HepG2 (cell line): ENCODE results near the gene AP2A2. TPM values are rescaled to one million over a fixed set of nuclear protein-coding genes. Genes with fewer than 3 reads are reported as not detected.

Source experiments
- ATAC-seq: fragments of 200-7000 bp; cut with Tn5 transposase; 3 replicates; pipeline ENCODE4 v1.9.1; 2020; ENCODE audit warnings: mild to moderate bottlenecking, moderate library complexity
- BruUV-seq: library from RNA; stranded (reverse); fragments of 400-500 nt; replicated peaks from 2 replicates; lab custom pipeline; 2021; lab: Mats Ljungman, UMichigan
- CTCF ChIA-PET: fragments of 300-600 bp; formaldehyde crosslinking; extraction: SDS; loops from one replicate; lab custom pipeline; 2021; ENCODE audit warnings: low total read pairs, inconsistent platforms, low intra/inter-chr PET ratio; lab: Yijun Ruan, JAX
- POLR2A ChIA-PET: fragments of 350-600 bp; sonication (Branson Sonifier 250); formaldehyde crosslinking; loops from one replicate; lab custom pipeline; 2020; ENCODE audit warnings: antibody characterized with exemption, inconsistent platforms; lab: Yijun Ruan, JAX
- DNase-seq: peaks from one replicate; pipeline ENCODE4 v3.0.0-alpha.2; 2015; ENCODE audit warnings: low spot score
- FAIRE-seq: peaks from 3 replicates; lab custom pipeline; 2011; peaks lifted over from hg19 to GRCh38; lab: Jason Lieb, UNC
- H2AFZ ChIP-seq: one replicate; pipeline ENCODE4 v1.6.1; 2011; ENCODE audit warnings: low read length, inconsistent platforms
- H3K27ac ChIP-seq: fragments of 300-600 bp; 3 replicates; pipeline ENCODE4 v1.8.0; 2011; ENCODE audit warnings: mixed run types, mild to moderate bottlenecking, mixed read lengths, low read length, inconsistent platforms; ENCODE audit not compliant: insufficient read depth; ENCODE audit errors: extremely low read length
- H3K27me3 ChIP-seq, 2 experiments: fragments of 200-600 bp in 1 of 2; 2 replicates in 1 of 2; 3 replicates in 1 of 2; pipeline versions ENCODE4 v1.6.0 to v1.8.0; 2011; ENCODE audit warnings: low read length in 2 of 2, mild to moderate bottlenecking in 2 of 2, moderate library complexity in 2 of 2, inconsistent platforms in 1 of 2; ENCODE audit not compliant: insufficient read depth in 2 of 2, control insufficient read depth in 1 of 2
- H3K36me3 ChIP-seq, 2 experiments: fragments of 200-600 bp in 1 of 2; replicated peaks in 1 of 2; 2 replicates in 1 of 2; 3 replicates in 1 of 2; pipeline versions ENCODE4 v1.5.1 to v1.8.0; 2011; ENCODE audit warnings: low read length in 2 of 2, inconsistent platforms in 1 of 2; ENCODE audit not compliant: insufficient read depth in 2 of 2, control insufficient read depth in 1 of 2
- H3K4me1 ChIP-seq: 2 replicates; pipeline ENCODE4 v1.5.1; 2012; ENCODE audit warnings: low read length, inconsistent platforms; ENCODE audit not compliant: insufficient read depth
- H3K4me2 ChIP-seq: 2 replicates; pipeline ENCODE4 v1.6.0; 2011; ENCODE audit warnings: low read depth, low read length, inconsistent platforms
- H3K4me3 ChIP-seq, 3 experiments: fragments of 200-600 bp in 1 of 3; sonication (generic), shearing (Covaris generic) in 1 of 3; replicated peaks in 1 of 3; 2 replicates each; pipeline ENCODE4 v1.5.1; 2011 to 2016; ENCODE audit warnings: low read length in 3 of 3, inconsistent platforms in 2 of 3, low read depth in 2 of 3, mild to moderate bottlenecking in 2 of 3, control low read depth in 1 of 3, mixed read lengths in 1 of 3; ENCODE audit not compliant: insufficient read depth in 1 of 3
- H3K79me2 ChIP-seq: one replicate; pipeline ENCODE4 v1.6.1; 2011; ENCODE audit warnings: low read length, inconsistent platforms; ENCODE audit not compliant: insufficient read depth
- H3K9ac ChIP-seq: 2 replicates; pipeline ENCODE4 v1.6.0; 2011; ENCODE audit warnings: mild to moderate bottlenecking, low read depth, low read length, inconsistent platforms; ENCODE audit not compliant: insufficient read depth
- H3K9me3 ChIP-seq: 2 replicates; pipeline ENCODE4 v1.5.1; 2012; ENCODE audit warnings: mild to moderate bottlenecking, low read length
- H4K20me1 ChIP-seq: 2 replicates; pipeline ENCODE4 v1.6.0; 2011; ENCODE audit warnings: inconsistent platforms, mild to moderate bottlenecking, low read length, moderate library complexity; ENCODE audit not compliant: insufficient read depth
- CENPBD1 ChIP-seq: sonication (generic); formaldehyde crosslinking; IDR thresholded peaks from 2 replicates; pipeline ENCODE4 v1.8.0; 2022; ENCODE audit warnings: missing genetic modification reagents, low read depth, mild to moderate bottlenecking, borderline replicate concordance
- ETS1 ChIP-seq: sonication (generic); formaldehyde crosslinking; IDR thresholded peaks from 2 replicates; pipeline ENCODE4 v1.4.0; 2020; ENCODE audit warnings: missing genetic modification reagents
- FUBP1 ChIP-seq: sonication (generic); formaldehyde crosslinking; IDR thresholded peaks from 2 replicates; pipeline ENCODE4 v1.5.1; 2020; ENCODE audit warnings: missing genetic modification reagents, mild to moderate bottlenecking, borderline replicate concordance
- HMG20A ChIP-seq: IDR thresholded peaks from 2 replicates; pipeline ENCODE4 v1.6.1; 2016; ENCODE audit warnings: borderline replicate concordance
- HNF1B ChIP-seq: sonication (generic); formaldehyde crosslinking; IDR thresholded peaks from 2 replicates; pipeline ENCODE4 v1.5.1; 2020; ENCODE audit warnings: mild to moderate bottlenecking, moderate library complexity, missing genetic modification reagents
- MIXL1 ChIP-seq: IDR thresholded peaks from 2 replicates; pipeline ENCODE4 v1.6.1; 2016
- NR2F6 ChIP-seq, 2 experiments: IDR thresholded peaks; 2 replicates each; pipeline ENCODE4 v1.6.1; 2016; ENCODE audit warnings: antibody characterized with exemption in 1 of 2, mild to moderate bottlenecking in 1 of 2
- POGK ChIP-seq: sonication (generic); formaldehyde crosslinking; conservative IDR thresholded peaks from 2 replicates; pipeline ENCODE4 v1.8.0; 2022; ENCODE audit warnings: mild to moderate bottlenecking, moderate library complexity, missing genetic modification reagents
- POLR2AphosphoS2 ChIP-seq: IDR thresholded peaks from 2 replicates; pipeline ENCODE4 v1.6.1; 2011; ENCODE audit warnings: low read depth, low read length, improper control_type of control experiment
- RFX1 ChIP-seq: fragments of 450-650 bp; IDR thresholded peaks from 2 replicates; pipeline ENCODE4 v1.6.1; 2017
- SPEN ChIP-seq: sonication (generic); formaldehyde crosslinking; IDR thresholded peaks from 2 replicates; pipeline ENCODE4 v1.5.1; 2020; ENCODE audit warnings: low read depth, mild to moderate bottlenecking, missing genetic modification reagents
- SRY ChIP-seq: sonication (generic); formaldehyde crosslinking; IDR thresholded peaks from 2 replicates; pipeline ENCODE4 v1.8.0; 2022; ENCODE audit warnings: mild to moderate bottlenecking, missing genetic modification reagents
- ZC3H4 ChIP-seq: sonication (generic); formaldehyde crosslinking; IDR thresholded peaks from 2 replicates; pipeline ENCODE4 v1.4.0; 2020; ENCODE audit warnings: missing genetic modification reagents, borderline replicate concordance
- ZNF33B ChIP-seq: sonication (generic); formaldehyde crosslinking; IDR thresholded peaks from 2 replicates; pipeline ENCODE4 v1.5.1; 2020; ENCODE audit warnings: mild to moderate bottlenecking, missing genetic modification reagents
- ZNF776 ChIP-seq: sonication (generic); formaldehyde crosslinking; IDR thresholded peaks from 2 replicates; pipeline ENCODE4 v1.4.0; 2020; ENCODE audit warnings: mild to moderate bottlenecking, missing genetic modification reagents
- ZSCAN30 ChIP-seq: sonication (generic); formaldehyde crosslinking; IDR thresholded peaks from 2 replicates; pipeline ENCODE4 v1.5.0; 2020; ENCODE audit warnings: mild to moderate bottlenecking, missing genetic modification reagents
- WGBS: methylation state at CpG from one replicate; pipeline ENCODE4 v1.1.6; 2017; ENCODE audit warnings: low lambda C conversion rate; 5-methylcytosine and 5-hydroxymethylcytosine counted together
- in situ Hi-C: cut with HindIII; loops from 2 replicates; pipeline ENCODE4 v1.10.0; 2017; ENCODE audit warnings: low pct_unique_long_range_greater_than_20kb; ENCODE audit not compliant: extremely low pct_ligation_motif_present
- intact Hi-C: fragments of 100-400 bp; cut with micrococcal nuclease; formaldehyde crosslinking; loops from one replicate; pipeline ENCODE4 v1.10.0; 2022; ENCODE audit not compliant: unreplicated experiment
- polyA plus RNA-seq, 8 experiments: library from polyadenylated mRNA; depleted of rRNA in 3 of 8; stranded (reverse) in 7 of 8; unstranded in 1 of 8; fragments of >200 nt; fragmentation: Illumina TruSeq in 4 of 8; extraction: Trizol in 4 of 8; gene quantifications; 2 replicates each; pipeline versions ENCODE4 v1.2.1 to v1.2.3, GENCODE V29; 2011 to 2016; ENCODE audit warnings: low read depth in 4 of 8, missing spikeins in 1 of 8, mixed read lengths in 1 of 8; ENCODE audit not compliant: insufficient read depth in 1 of 8
- total RNA-seq, 5 experiments: library from RNA; depleted of rRNA; stranded (reverse); fragments of >200 nt; fragmentation: Illumina TruSeq; extraction: Trizol; gene quantifications; 2 replicates each; pipeline ENCODE4 v1.2.3, GENCODE V29; 2016; ENCODE audit warnings: low read depth in 1 of 5

The AP2A2 gene
- total and polyA plus RNA-seq, 2 of the 13 experiments (the other 11 are each of a cell fraction or from before 2014, with no cell fraction given): 25.7 to 75.7 TPM

- ChIA-PET POLR2A (no interaction called here), CTCF (no interaction called here)
- ATAC-seq (no peak; the same call in 2 of the 3 replicates), DNase-seq (no peak), FAIRE-seq (no peak)
- Histone ChIP-seq H3K4me1 (peaks cover 9% of the 10 kb centered on the region), H3K9ac (no peak overlapping the region), H3K79me2 (no peaks in the 10 kb centered on the region), H3K4me3 (no peak overlapping the region), H4K20me1 (no peaks in the 10 kb centered on the region), H3K4me2 (no peak overlapping the region), H3K9me3 (no peaks in the 10 kb centered on the region), H3K27me3 (peaks cover 19 to 87% of the 10 kb centered on the region in 2 experiments; a peak in 4 of 5 replicates), H3K27ac (no peak overlapping the region), H3K36me3 (no peaks in the 10 kb centered on the region), H2AFZ (no peak overlapping the region)
- no peak for TF ChIP-seq SPEN (CRISPR knock-in tag)
- TF ChIP-seq ZSCAN30 (CRISPR knock-in tag): no peak
- no peak for TF ChIP-seq HMG20A
- TF ChIP-seq MIXL1 (CRISPR knock-in tag): no peak
- TF ChIP-seq POLR2AphosphoS2: no peak
- TF ChIP-seq RFX1: no peak
- no peak for TF ChIP-seq CENPBD1 (CRISPR knock-in tag)
- no peak for TF ChIP-seq POGK (CRISPR knock-in tag)
- TF ChIP-seq NR2F6 (IDR thresholded peaks at IDR 0.05): no peak
- no peak for TF ChIP-seq NR2F6 (CRISPR knock-in tag; IDR thresholded peaks at IDR 0.05)
- no peak for TF ChIP-seq FUBP1 (CRISPR knock-in tag)
- no peak for TF ChIP-seq ETS1 (CRISPR knock-in tag)
- TF ChIP-seq HNF1B (CRISPR knock-in tag): no peak
- no peak for TF ChIP-seq ZNF776 (CRISPR knock-in tag)
- TF ChIP-seq ZC3H4 (CRISPR knock-in tag): no peak
- no peak for TF ChIP-seq ZNF33B (CRISPR knock-in tag)
- no peak for TF ChIP-seq SRY
- no CpG with 5 or more reads among the region's 8 CpGs for WGBS
- BruUV-seq: no TSS peak
- intact Hi-C loops: no loop called here
- in situ Hi-C loops: no loop called here
Measured at GRCh38 chr11:1041149-1041467, 115.4 kb downstream of the AP2A2 start.
